Measurements from ENCODE around the gene MMP8. TPM values are rescaled to one million over a fixed set of nuclear protein-coding genes. Genes with fewer than 3 reads are reported as not detected.

The MMP8 gene
- total RNA-seq, 1 experiment from 2014 or later: not detected

GRCh38 chr11:102727890-102728289 lies 3.1 kb upstream of the MMP8 start:
- Histone ChIP-seq H3K4me2 (no peak overlapping the region), H4K20me1 (ENCODE audit: insufficient read depth) (no peaks in the 10 kb centered on the region), H3K27me3 (ENCODE audit: insufficient read depth, low read depth) (no peaks in the 10 kb centered on the region; the same call in 1 of the 2 replicates), H3K36me3 (ENCODE audit: low read depth) (no peaks in the 10 kb centered on the region), H3K4me3 (no peak overlapping the region), H3K9me3 (ENCODE audit: insufficient read depth, low read depth) (no peaks in the 10 kb centered on the region), H3K4me1 (replicated peaks; ENCODE audit: insufficient read depth) (no peaks in the 10 kb centered on the region), H3F3A (ENCODE audit: insufficient read depth, low read depth) (no peaks in the 10 kb centered on the region), H3K27ac (no peak overlapping the region), H3K9me2 (ENCODE audit: insufficient read depth) (no peaks in the 10 kb centered on the region), H2AFZ (no peak overlapping the region), H3K79me2 (ENCODE audit: low read depth) (no peaks in the 10 kb centered on the region)
- BruUV-seq (replicated peaks): no TSS peak
- no peak for DNase-seq
- TF ChIP-seq CTCF (conservative IDR thresholded peaks at IDR 0.05): no peak
- intact Hi-C loops (cut with micrococcal nuclease; ENCODE audit: unreplicated experiment): no loop called here
- ChIA-PET CTCF (no interaction called here), POLR2A (ENCODE audit: unreplicated experiment) (no interaction called here)

GRCh38 chr11:102722821-102723220 lies 1.9 kb downstream of the MMP8 start:
- POLR2A ChIA-PET (ENCODE audit: unreplicated experiment): no interaction called here
- intact Hi-C loops (cut with micrococcal nuclease; ENCODE audit: unreplicated experiment): no loop called here
- BruUV-seq (replicated peaks): no TSS peak
- H3K4me3 ChIP-seq: no peak overlapping the region
- H3F3A ChIP-seq (ENCODE audit: insufficient read depth, low read depth): no peaks in the 10 kb centered on the region
- H4K20me1 ChIP-seq (ENCODE audit: insufficient read depth): no peaks in the 10 kb centered on the region
- no peak overlapping the region for H3K4me2 ChIP-seq
- H3K79me2 ChIP-seq (ENCODE audit: low read depth): no peaks in the 10 kb centered on the region
- no peaks in the 10 kb centered on the region for H3K36me3 ChIP-seq (ENCODE audit: low read depth)
- H3K9me2 ChIP-seq (ENCODE audit: insufficient read depth): no peaks in the 10 kb centered on the region
- 0 out of 2 replicates have a peak overlapping the region, but pooled peaks have one; percentile 1 for H2AFZ ChIP-seq
- H3K27ac ChIP-seq: no peak overlapping the region
- H3K4me1 ChIP-seq (replicated peaks; ENCODE audit: insufficient read depth): no peaks in the 10 kb centered on the region
- CTCF ChIA-PET: no interaction called here
- H3K27me3 ChIP-seq (ENCODE audit: insufficient read depth, low read depth): no peaks in the 10 kb centered on the region
- TF ChIP-seq EZH2 (IDR thresholded peaks at IDR 0.05; ENCODE audit: low read depth) (no peak), CTCF (conservative IDR thresholded peaks at IDR 0.05) (no peak)
- DNase-seq: no peak
- H3K9me3 ChIP-seq (ENCODE audit: insufficient read depth, low read depth): no peaks in the 10 kb centered on the region; the same call in 1 of the 2 replicates

GRCh38 chr11:102719620-102720277 lies 5.0 kb downstream of the MMP8 start:
- Histone ChIP-seq H3K4me1 (replicated peaks; ENCODE audit: insufficient read depth) (no peaks in the 10 kb centered on the region), H3K4me3 (no peak overlapping the region), H3K27me3 (ENCODE audit: insufficient read depth, low read depth) (no peaks in the 10 kb centered on the region), H3F3A (ENCODE audit: insufficient read depth, low read depth) (no peaks in the 10 kb centered on the region), H4K20me1 (ENCODE audit: insufficient read depth) (no peaks in the 10 kb centered on the region), H3K36me3 (ENCODE audit: low read depth) (no peaks in the 10 kb centered on the region), H2AFZ (no peak overlapping the region), H3K9me3 (ENCODE audit: insufficient read depth, low read depth) (no peaks in the 10 kb centered on the region; the same call in 1 of the 2 replicates), H3K9me2 (ENCODE audit: insufficient read depth) (no peaks in the 10 kb centered on the region), H3K4me2 (no peak overlapping the region), H3K79me2 (ENCODE audit: low read depth) (no peaks in the 10 kb centered on the region), H3K27ac (no peak overlapping the region)
- ChIA-PET POLR2A (ENCODE audit: unreplicated experiment) (no interaction called here), CTCF (no interaction called here)
- intact Hi-C loops (cut with micrococcal nuclease; ENCODE audit: unreplicated experiment): no loop called here
- DNase-seq: no peak
- no TSS peak for BruUV-seq (replicated peaks)
- TF ChIP-seq CTCF (conservative IDR thresholded peaks at IDR 0.05) (no peak), EZH2 (IDR thresholded peaks at IDR 0.05; ENCODE audit: low read depth) (no peak)
